T-cell (primary cell): Measurements from ENCODE around the gene RAD51. TPM values are rescaled to one million over a fixed set of nuclear protein-coding genes. Genes with fewer than 3 reads are reported as not detected.

ENCODE experiments used
- ATAC-seq, 4 experiments: fragments of 200-7000 bp in 3 of 4; fragments of 150-1000 bp in 1 of 4; cut with Tn5 transposase; replicated peaks in 1 of 4; 1 replicate in 3 of 4; 2 replicates in 1 of 4; pipeline ENCODE4 v1.10.0; 2021; ENCODE audit warnings: moderate library complexity in 3 of 4, mild to moderate bottlenecking in 2 of 4, moderate number of reproducible peaks in 1 of 4
- CTCF ChIA-PET, 2 donors: fragments of 300-600 bp; sonication (Branson Sonifier 250); formaldehyde crosslinking; loops; one replicate each; lab custom pipeline; 2022; ENCODE audit warnings: antibody characterized with exemption in 2 of 2; lab: Charles Lee
- POLR2A ChIA-PET, 2 donors: fragments of 300-600 bp; sonication (Branson Sonifier 250); formaldehyde crosslinking; loops; one replicate each; lab custom pipeline; 2022; ENCODE audit warnings: antibody characterized with exemption in 2 of 2; lab: Charles Lee
- DNase-seq, 35 experiments: peaks; one replicate each; pipeline versions ENCODE4 v3.0.0 to v3.0.0-alpha.2; 2013 to 2023
- H3K27ac ChIP-seq: one replicate; pipeline ENCODE4 v1.5.1; 2013; ENCODE audit warnings: low read length
- H3K27me3 ChIP-seq, 2 experiments: replicated peaks in 1 of 2; 1 replicate in 1 of 2; 2 replicates in 1 of 2; pipeline versions ENCODE4 v1.6.1 to v1.7.0; 2013; ENCODE audit warnings: low read length in 1 of 2, mixed read lengths in 1 of 2; ENCODE audit not compliant: control insufficient read depth in 2 of 2, insufficient read depth in 2 of 2; ENCODE audit errors: extremely low read depth in 1 of 2
- H3K36me3 ChIP-seq, 2 donors: 1 replicate in 1 of 2; 2 replicates in 1 of 2; pipeline versions ENCODE4 v1.6.1 to v1.7.0; 2013; ENCODE audit warnings: low read length in 1 of 2; ENCODE audit not compliant: control insufficient read depth in 2 of 2, insufficient read depth in 1 of 2; ENCODE audit errors: extremely low read depth in 1 of 2
- H3K4me1 ChIP-seq, 2 experiments: 1 replicate in 1 of 2; 2 replicates in 1 of 2; pipeline versions ENCODE4 v1.6.1 to v1.7.0; 2013; ENCODE audit warnings: low read length in 2 of 2, mixed read lengths in 1 of 2; ENCODE audit not compliant: insufficient read depth in 2 of 2, control insufficient read depth in 1 of 2; ENCODE audit errors: extremely low read depth in 1 of 2
- H3K4me3 ChIP-seq, 2 donors: 1 replicate in 1 of 2; 2 replicates in 1 of 2; pipeline versions ENCODE4 v1.5.1 to v1.7.0; 2013; ENCODE audit warnings: mild to moderate bottlenecking in 2 of 2, low read length in 1 of 2, moderate library complexity in 1 of 2; ENCODE audit not compliant: control insufficient read depth in 1 of 2; ENCODE audit errors: extremely low read depth in 1 of 2
- H3K9me3 ChIP-seq: 2 replicates; pipeline ENCODE4 v1.7.0; 2013
- H3K27ac Mint-ChIP-seq, 2 donors: one replicate each; pipeline ENCODE4 v1.8.0; 2020 to 2021; ENCODE audit warnings: mild to moderate bottlenecking in 2 of 2, mixed read lengths in 2 of 2
- H3K27me3 Mint-ChIP-seq, 2 donors: one replicate each; pipeline ENCODE4 v1.8.0; 2021 to 2022; ENCODE audit warnings: mixed read lengths in 2 of 2
- H3K36me3 Mint-ChIP-seq: one replicate; pipeline ENCODE4 v1.8.0; 2021; ENCODE audit warnings: mixed read lengths
- H3K4me1 Mint-ChIP-seq, 3 donors: one replicate each; pipeline ENCODE4 v1.8.0; 2020 to 2022; ENCODE audit warnings: mixed read lengths in 3 of 3, mild to moderate bottlenecking in 1 of 3
- H3K4me3 Mint-ChIP-seq, 3 donors: one replicate each; pipeline ENCODE4 v1.8.0; 2020 to 2022; ENCODE audit warnings: mild to moderate bottlenecking in 3 of 3, mixed read lengths in 3 of 3, moderate library complexity in 3 of 3
- H3K9me3 Mint-ChIP-seq, 3 donors: one replicate each; pipeline ENCODE4 v1.8.0; 2020 to 2022; ENCODE audit warnings: mixed read lengths in 3 of 3
- WGBS: methylation state at CpG from one replicate; pipeline ENCODE4 v1.1.5; 2013; ENCODE audit warnings: missing lambda C conversion rate; ENCODE audit not compliant: insufficient coverage; 5-methylcytosine and 5-hydroxymethylcytosine counted together
- total RNA-seq, 35 experiments: library from RNA in 6 of 35; stranded (reverse) in 6 of 35; fragments of 120-200 nt in 1 of 35; gene quantifications; one replicate each; pipeline versions ENCODE4 v1.2.1 to v1.2.4 and lab custom pipeline; 2013 to 2026

The RAD51 gene
- total RNA-seq, 5 donors from 2014 or later (not counting 1 experiment from before 2014, with no cell fraction given) = 0.85 to 2.5 (median 1.2) TPM

- Mint-ChIP-seq H3K4me3 (no peak overlapping the region), H3K36me3 (peaks cover 32% of the 10 kb centered on the region), H3K27me3 (no peaks in the 10 kb centered on the region), H3K9me3 (no peaks in the 10 kb centered on the region), H3K27ac (no peak overlapping the region), H3K4me1 (peaks cover 20 to 39% (median 28%) of the 10 kb centered on the region in 3 donors)
- Histone ChIP-seq H3K36me3 (peaks cover 8 to 74% of the 10 kb centered on the region in 2 donors), H3K4me1 (peaks cover 2 to 25% of the 10 kb centered on the region in 2 experiments), H3K27ac (no peak overlapping the region), H3K9me3 (no peaks in the 10 kb centered on the region), H3K4me3 (no peak overlapping the region), H3K27me3 (no peaks in the 10 kb centered on the region)
- DNase-seq = no peak
- no peak for ATAC-seq
- WGBS = no CpG with 5 or more reads among the region's 4 CpGs
- CTCF ChIA-PET = interaction anchor here in 1 of 2 donors (0.6 to 0.7 kb wide), 2 partner anchors 89 to 485 kb away, joined by 4 to 5 read pairs; no protein-coding TSS in a partner anchor
- POLR2A ChIA-PET = no interaction called here
Measured at GRCh38 chr15:40749151-40749630, 54.2 kb downstream of the RAD51 start.

DNA sequence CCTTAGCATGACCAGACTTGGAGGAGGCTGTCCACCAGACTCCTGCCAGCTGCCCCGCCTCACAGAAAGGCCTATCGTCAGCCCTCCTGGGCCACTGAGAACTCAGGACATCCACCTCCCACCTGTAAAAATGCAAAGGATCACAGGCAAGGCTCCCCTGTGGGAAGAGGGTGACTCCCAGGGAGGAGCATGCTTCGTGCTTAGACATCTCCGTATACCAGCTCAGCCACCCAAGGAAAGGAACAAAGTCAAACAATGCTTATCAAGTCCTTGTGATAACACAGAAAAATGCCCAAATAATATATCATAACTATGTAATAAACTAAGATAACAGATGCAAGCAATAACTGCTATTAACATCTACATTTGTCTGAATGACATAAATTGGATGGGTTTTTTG lies 55.9 kb downstream of the RAD51 start:
- WGBS = 100% methylated on average over 1 of the region's 4 CpGs

DNA sequence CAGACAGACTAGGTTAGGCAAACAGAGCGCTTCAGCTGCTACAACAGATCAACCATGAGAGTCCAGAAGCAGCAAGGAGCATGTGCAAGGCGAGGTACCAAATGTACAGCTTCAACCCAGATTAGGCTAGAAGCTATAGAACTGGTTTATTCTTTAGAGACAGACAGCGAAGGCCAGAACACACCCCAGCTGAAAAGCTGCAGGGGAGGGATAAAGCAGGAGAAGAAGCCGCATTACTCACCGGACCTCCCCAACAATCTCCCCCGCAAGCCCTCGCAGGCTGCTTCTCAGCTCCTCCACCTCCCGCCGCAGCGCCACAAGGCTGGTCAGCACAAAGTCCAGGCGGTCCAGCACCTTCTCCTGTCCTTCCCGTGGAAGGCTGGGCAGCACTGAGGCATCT lies 56.8 kb downstream of the RAD51 start:
- Histone ChIP-seq H3K4me3 (no peak overlapping the region), H3K4me1 (peaks cover 4 to 30% of the 10 kb centered on the region in 2 experiments), H3K27ac (no peak overlapping the region), H3K9me3 (no peaks in the 10 kb centered on the region), H3K36me3 (peaks cover 0 to 58% of the 10 kb centered on the region in 2 donors), H3K27me3 (no peaks in the 10 kb centered on the region)
- Mint-ChIP-seq H3K27ac (no peak overlapping the region), H3K36me3 (peaks cover 29% of the 10 kb centered on the region), H3K27me3 (no peaks in the 10 kb centered on the region), H3K9me3 (no peaks in the 10 kb centered on the region), H3K4me3 (no peak overlapping the region), H3K4me1 (peaks cover 26 to 37% (median 34%) of the 10 kb centered on the region in 3 donors)
- no peak for ATAC-seq
- 100% methylated on average over 8 of the region's 12 CpGs for WGBS
- POLR2A ChIA-PET = no interaction called here
- no peak for DNase-seq
- CTCF ChIA-PET = interaction anchor here (0.5 to 2.6 kb wide), 5 partner anchors 8 to 57 kb away, joined by 3 to 10 read pairs (median 5); no protein-coding TSS in a partner anchor

More for the DNA sequence above, 55.9 kb downstream of the RAD51 start:
- H3K27me3 Mint-ChIP-seq = no peaks in the 10 kb centered on the region
- DNase-seq (no peak), ATAC-seq (no peak)
- Histone ChIP-seq H3K9me3 (no peaks in the 10 kb centered on the region), H3K4me1 (peaks cover 4 to 28% of the 10 kb centered on the region in 2 experiments), H3K27me3 (no peaks in the 10 kb centered on the region), H3K4me3 (no peak overlapping the region), H3K36me3 (peaks cover 0 to 64% of the 10 kb centered on the region in 2 donors), H3K27ac (no peak overlapping the region)
- peaks cover 29% of the 10 kb centered on the region for H3K36me3 Mint-ChIP-seq
- H3K9me3 Mint-ChIP-seq = no peaks in the 10 kb centered on the region
- peaks cover 26 to 37% (median 34%) of the 10 kb centered on the region in 3 donors for H3K4me1 Mint-ChIP-seq
- H3K4me3 Mint-ChIP-seq = no peak overlapping the region
- no peak overlapping the region for H3K27ac Mint-ChIP-seq
- CTCF ChIA-PET = interaction anchor here in 1 of 2 donors (1.2 kb wide), 1 partner anchor 57 kb away, joined by 4 read pairs; no protein-coding TSS in a partner anchor
- POLR2A ChIA-PET = interaction anchor here in 1 of 2 donors (0.5 kb wide), 1 partner anchor 590 kb away, joined by 3 read pairs; no protein-coding TSS in a partner anchor

GRCh38 chr15:40754574-40754882 lies 59.6 kb downstream of the RAD51 start:
- ATAC-seq = peak; percentile 11 to 16 (median 14)
- peaks cover 0 to 37% of the 10 kb centered on the region in 2 donors for H3K36me3 ChIP-seq
- WGBS = under 1% methylated on average over 12 of the region's 22 CpGs
- Mint-ChIP-seq H3K4me1 (peaks cover 26 to 37% (median 34%) of the 10 kb centered on the region in 3 donors), H3K36me3 (peaks cover 17% of the 10 kb centered on the region), H3K27ac (peak overlapping the region; percentile 67 to 97), H3K4me3 (peak overlapping the region; percentile 89 to 95 (median 90)), H3K27me3 (no peaks in the 10 kb centered on the region), H3K9me3 (no peaks in the 10 kb centered on the region)
- no peaks in the 10 kb centered on the region for H3K27me3 ChIP-seq
- peak overlapping the region; percentile 83 to 94 for H3K4me3 ChIP-seq
- no peaks in the 10 kb centered on the region for H3K9me3 ChIP-seq
- H3K27ac ChIP-seq = peak overlapping the region; percentile 72
- ChIA-PET POLR2A (interaction anchor here in 1 of 2 donors (0.6 kb wide), 1 partner anchor 28 kb away, joined by 4 read pairs; no protein-coding TSS in a partner anchor), CTCF (interaction anchor here in 1 of 2 donors (0.7 kb wide), 1 partner anchor 25 kb away, joined by 5 read pairs; no protein-coding TSS in a partner anchor)
- DNase-seq = peak in 3 of 35 experiments; percentile 11 to 39 (median 19)
- H3K4me1 ChIP-seq = peaks cover 4 to 30% of the 10 kb centered on the region in 2 experiments

DNA sequence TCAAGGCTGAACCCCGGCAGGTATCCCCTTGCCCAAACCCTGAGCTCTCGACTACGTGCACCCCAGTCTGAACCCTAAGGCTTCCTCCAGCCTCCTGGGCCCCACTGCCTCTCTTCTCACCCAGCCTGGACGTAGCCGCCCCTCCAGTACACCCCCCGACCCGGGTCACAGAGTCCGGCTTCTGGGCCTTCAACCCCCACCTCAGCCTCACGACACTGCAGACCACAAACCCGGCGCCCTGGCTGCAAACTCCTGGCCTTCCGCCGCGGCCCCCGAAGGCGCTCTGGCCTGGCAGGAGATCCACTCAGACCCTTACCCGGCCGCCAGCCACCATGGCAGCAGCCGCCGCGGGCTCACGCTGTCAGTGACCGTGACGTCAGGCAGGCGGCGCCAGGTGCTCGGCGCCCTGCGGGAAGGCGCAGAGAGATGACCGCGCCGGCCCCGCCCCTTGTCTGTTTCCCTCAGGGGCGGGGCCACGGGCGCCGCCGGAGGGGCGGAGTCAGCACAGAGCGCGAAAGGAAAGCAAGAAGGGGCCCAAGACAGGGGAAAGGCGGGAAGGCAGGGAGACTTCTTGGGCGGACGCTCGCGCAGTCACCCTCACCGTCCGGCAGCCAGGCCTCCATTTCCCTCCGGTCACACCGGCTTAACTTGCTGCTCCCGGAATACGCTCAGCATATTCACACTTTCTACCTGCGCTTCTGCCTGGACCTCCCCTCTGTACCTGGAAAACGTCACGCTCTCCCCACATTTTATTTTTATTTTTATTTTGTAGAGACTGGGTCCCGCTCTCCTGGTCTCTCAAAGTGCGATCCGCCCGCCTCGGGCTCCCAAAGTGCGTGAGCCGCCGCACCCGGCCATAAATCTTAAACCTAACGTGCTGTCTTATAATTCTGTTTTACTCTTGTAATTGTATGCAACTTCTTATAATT lies 60.2 kb downstream of the RAD51 start, which contains the start of gene RMDN3:
Gene RMDN3 (minus strand): TSS at position 372 of the 929 bp plus-strand sequence. CDS start 471 bp downstream, outside the sequence.
- POLR2A ChIA-PET = no interaction called here
- Histone ChIP-seq H3K4me1 (peaks cover 4 to 30% of the 10 kb centered on the region in 2 experiments), H3K27ac (peak within 1 kb of the TSS; percentile 72), H3K4me3 (peak within 1 kb of the TSS; percentile 83 to 94), H3K9me3 (no peaks in the 10 kb centered on the region), H3K36me3 (peaks cover 0 to 32% of the 10 kb centered on the region in 2 donors), H3K27me3 (no peaks in the 10 kb centered on the region)
- peak within 1 kb of the TSS; percentile 91 to 97 for H3K27ac Mint-ChIP-seq
- ATAC-seq (peak; percentile 96 to 98 (median 97)), DNase-seq (peak; percentile 83 to 97 (median 91))
- no peaks in the 10 kb centered on the region for H3K27me3 Mint-ChIP-seq
- peaks cover 26 to 35% (median 34%) of the 10 kb centered on the region in 3 donors for H3K4me1 Mint-ChIP-seq
- H3K9me3 Mint-ChIP-seq = no peaks in the 10 kb centered on the region
- WGBS = under 1% methylated on average over 52 of the region's 66 CpGs
- CTCF ChIA-PET = interaction anchor here in 1 of 2 donors (0.6 kb wide), 1 partner anchor 103 kb away, joined by 3 read pairs; no protein-coding TSS in a partner anchor
- H3K36me3 Mint-ChIP-seq = peaks cover 14% of the 10 kb centered on the region
- peak within 1 kb of the TSS; percentile 89 to 95 (median 90) for H3K4me3 Mint-ChIP-seq
